HG02852 (cell line): ENCODE data around the gene PLA2G4B.

Source experiments
- ATAC-seq: cut with Tn5 transposase; IDR thresholded peaks from one replicate; pipeline ENCODE4 v1.9.1; 2021; ENCODE audit warnings: mild to moderate bottlenecking, moderate library complexity; ENCODE audit not compliant: unreplicated experiment

PLA2G4B gene

GRCh38 chr15:41806291-41807181 lies 32.1 kb upstream of the PLA2G4B start:
- ATAC-seq: no peak

- no peak for ATAC-seq
Observed at GRCh38 chr15:41809121-41809520, 29.5 kb upstream of the PLA2G4B start.

DNA sequence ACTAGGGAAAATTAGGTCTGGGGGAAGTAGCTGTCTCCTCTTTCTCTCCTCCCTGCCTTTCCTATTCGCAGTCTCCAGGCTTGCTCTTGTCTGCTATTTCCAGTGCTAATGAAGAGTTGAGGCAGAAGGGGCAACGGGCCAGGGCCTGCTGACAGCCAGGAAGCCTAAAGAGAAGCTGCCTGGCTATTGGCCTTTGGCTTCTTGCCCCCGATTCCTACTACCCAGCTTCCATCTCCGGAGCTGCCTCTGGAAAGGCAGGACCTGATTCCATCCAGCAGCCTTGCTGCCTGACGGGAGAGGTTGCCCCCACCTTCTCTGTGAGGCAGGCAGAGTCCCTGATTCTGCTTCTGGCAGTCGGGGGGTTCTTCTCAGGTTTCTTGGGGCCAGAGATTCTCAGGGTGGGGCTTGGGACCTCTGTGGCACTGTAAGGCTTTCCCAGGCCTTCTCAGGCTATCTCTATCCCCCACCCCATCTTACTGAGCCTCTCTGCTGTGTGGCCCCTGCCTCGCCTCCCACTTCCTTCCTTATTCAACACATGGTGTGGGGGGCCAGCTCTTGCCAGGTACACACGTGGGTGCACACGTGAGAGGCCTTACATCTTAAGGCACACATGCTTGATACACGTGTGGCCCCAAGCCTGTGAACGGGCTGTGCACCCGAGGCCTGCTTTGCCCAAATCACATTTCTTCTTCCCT lies 29.0 kb upstream of the PLA2G4B start:
- no peak for ATAC-seq

DNA sequence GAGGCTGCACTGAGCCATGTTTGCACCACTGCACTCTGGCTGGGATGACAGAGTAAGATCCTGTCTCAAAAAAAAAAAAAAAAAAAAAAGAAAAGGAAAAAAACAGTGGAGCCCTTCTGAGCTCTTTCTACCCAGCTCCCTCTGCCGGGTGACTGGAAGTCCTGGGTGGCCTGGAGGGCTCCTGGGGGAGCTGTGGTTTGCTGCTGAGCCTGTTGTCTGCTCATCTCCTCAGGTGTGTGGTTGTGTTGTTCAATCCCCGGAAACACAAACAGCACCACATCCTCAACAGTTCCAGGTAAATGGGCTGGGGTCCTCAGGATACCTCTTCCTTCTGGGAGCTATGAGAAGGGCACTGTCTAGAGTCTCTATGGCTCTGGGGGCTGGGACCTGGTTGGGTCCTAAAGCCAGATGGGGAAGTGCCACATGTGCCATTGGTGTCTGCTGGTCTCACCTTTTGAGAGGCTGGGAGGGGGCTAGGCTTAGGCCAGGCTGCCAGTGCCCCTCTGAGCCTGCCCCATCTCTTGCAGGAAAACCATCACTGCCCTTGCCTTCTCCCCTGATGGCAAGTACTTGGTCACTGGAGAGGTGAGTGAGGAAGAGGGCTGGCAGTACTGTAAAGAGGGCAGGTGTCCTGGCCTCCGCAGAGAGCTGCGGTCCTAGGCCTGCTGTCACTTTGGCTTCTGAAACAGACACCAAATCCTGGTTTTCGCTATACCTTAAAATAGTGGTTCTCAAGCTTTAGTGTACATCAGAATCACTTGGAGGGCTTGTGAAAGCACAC lies 27.8 kb upstream of the PLA2G4B start:
- ATAC-seq: no peak

DNA sequence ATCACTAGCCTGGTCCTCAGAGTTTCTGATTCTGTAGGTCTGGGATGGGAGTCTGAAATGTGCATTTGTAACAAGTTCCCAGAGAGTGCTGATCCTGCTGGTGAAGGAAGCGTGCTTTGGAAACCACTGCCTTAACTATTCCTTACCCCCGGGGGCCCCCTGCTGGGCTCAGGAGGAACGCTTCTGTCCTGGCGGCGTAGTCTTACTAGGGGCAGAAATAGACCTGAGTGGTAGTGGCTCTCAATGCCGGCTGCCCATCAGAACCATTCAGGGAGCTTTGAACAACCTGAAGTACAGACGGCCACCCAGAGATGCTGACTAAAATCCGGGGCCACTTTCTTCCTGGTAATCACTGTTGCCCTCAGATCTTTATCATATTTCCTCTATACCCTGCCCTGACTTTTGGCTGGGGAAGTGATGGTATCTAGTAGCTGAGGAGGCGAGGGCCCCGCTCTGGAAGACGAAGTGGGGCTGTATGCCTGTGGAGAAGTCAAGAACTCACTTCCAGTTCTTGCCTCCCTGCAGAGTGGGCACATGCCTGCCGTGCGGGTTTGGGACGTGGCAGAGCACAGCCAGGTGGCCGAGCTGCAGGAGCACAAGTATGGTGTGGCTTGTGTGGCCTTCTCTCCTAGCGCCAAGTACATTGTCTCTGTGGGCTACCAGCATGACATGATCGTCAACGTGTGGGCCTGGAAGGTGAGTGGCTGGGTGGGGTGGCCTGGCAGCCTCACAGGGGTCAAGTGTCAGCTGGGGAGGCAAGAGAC lies 27.0 kb upstream of the PLA2G4B start:
- ATAC-seq: no peak

- ATAC-seq: no peak
Observed at GRCh38 chr15:41812820-41813375, 25.7 kb upstream of the PLA2G4B start.

- no peak for ATAC-seq
Observed at GRCh38 chr15:41813426-41813825, 25.2 kb upstream of the PLA2G4B start.

DNA sequence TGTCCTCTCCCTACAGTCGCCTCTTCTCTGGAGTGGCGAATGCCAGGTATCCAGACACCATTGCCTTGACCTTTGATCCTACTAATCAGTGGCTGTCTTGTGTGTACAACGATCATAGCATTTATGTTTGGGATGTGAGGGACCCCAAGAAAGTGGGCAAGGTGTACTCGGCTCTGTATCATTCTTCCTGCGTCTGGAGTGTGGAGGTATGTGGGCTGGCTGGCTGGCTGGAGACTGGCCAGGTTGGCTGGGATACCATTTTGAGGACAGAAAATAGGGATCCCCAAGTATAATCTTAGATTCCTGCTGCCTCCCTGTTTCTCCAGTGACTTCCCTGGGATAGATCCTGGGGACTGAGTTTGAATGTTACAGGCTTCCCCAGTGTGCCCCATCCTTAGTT lies 24.1 kb upstream of the PLA2G4B start:
- no peak for ATAC-seq

- no peak for ATAC-seq
Observed at GRCh38 chr15:41816788-41817187, 21.9 kb upstream of the PLA2G4B start.

- ATAC-seq: no peak
Observed at GRCh38 chr15:41817327-41817726, 21.3 kb upstream of the PLA2G4B start.

- no peak for ATAC-seq
Observed at GRCh38 chr15:41817781-41818180, 20.9 kb upstream of the PLA2G4B start.

- ATAC-seq: no peak
Observed at GRCh38 chr15:41819455-41820050, 19.1 kb upstream of the PLA2G4B start.

- no peak for ATAC-seq
Observed at GRCh38 chr15:41820791-41821423, 17.7 kb upstream of the PLA2G4B start.

GRCh38 chr15:41821831-41822230 lies 16.8 kb upstream of the PLA2G4B start:
- no peak for ATAC-seq

DNA sequence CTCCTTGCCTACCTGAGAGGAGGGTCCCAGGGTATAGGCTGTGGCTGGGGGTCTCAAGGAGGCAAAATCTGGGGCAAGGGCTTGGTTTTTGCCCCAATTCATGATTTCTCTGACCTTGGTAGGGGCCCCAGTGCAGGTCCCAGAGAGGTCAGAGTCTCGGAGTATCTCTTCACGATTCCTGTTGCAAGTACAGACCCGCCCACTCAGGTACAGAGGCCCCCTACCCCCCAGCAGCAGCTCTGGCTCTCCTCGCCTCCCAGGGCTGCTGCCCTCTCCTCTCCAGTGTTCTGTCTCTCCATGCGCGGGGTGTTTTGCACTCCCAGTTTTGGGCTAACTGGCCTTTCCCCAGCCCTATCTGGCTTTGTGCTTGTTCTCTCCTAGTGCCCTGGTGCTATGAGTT lies 16.2 kb upstream of the PLA2G4B start:
- no peak for ATAC-seq

- ATAC-seq: no peak
Observed at GRCh38 chr15:41822957-41823356, 15.7 kb upstream of the PLA2G4B start.

DNA sequence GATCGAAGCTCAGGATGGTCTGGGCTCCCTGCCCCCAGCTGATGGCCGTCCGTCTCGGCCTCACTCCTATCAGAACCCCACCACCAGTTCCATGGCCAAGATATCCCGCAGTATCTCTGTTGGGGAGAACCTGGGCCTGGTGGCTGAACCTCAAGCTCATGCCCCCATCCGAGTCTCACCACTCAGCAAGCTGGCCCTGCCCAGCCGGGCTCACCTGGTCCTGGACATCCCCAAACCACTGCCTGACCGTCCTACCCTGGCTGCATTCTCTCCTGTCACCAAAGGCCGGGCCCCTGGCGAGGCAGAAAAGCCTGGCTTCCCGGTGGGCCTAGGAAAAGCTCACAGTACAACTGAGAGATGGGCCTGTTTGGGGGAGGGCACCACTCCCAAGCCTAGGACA lies 15.1 kb upstream of the PLA2G4B start:
- ATAC-seq: no peak

- ATAC-seq: no peak
Observed at GRCh38 chr15:41824062-41824745, 14.4 kb upstream of the PLA2G4B start.

DNA sequence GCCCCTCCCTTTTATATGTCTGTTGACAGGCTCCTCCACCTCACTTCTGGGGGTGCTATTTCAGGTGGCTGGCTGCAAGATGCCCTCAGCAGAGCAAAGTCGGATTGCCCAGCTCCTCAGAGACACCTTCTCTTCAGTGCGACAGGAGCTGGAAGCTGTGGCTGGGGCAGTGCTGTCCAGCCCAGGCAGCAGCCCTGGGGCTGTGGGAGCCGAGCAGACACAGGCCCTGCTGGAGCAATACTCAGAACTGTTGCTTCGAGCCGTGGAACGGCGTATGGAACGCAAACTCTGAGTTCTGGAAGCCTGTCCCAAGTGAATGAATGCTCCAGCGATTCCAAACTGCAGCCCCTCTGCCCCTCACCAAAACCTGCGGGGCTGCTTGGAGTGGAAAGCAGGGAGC lies 13.5 kb upstream of the PLA2G4B start:
- ATAC-seq: no peak
